Endothelial cell (in vitro differentiated cells): ENCODE measurements around the gene ACAD10. TPM values are rescaled to one million over a fixed set of nuclear protein-coding genes. Genes with fewer than 3 reads are reported as not detected.
"Not testable (repeated sequence)": the region's sequence is repeated elsewhere in the genome, so short reads cannot be mapped to it uniquely, and the experiment has no call there.

Experiments
- DNase-seq: peaks from one replicate; pipeline ENCODE4 v3.0.0; 2021; ENCODE audit warnings: low spot score
- H3K27ac Mint-ChIP-seq: one replicate; pipeline ENCODE4 v1.8.0; 2021; ENCODE audit warnings: mixed read lengths, inconsistent platforms; ENCODE audit not compliant: unreplicated experiment
- H3K27me3 Mint-ChIP-seq: one replicate; pipeline ENCODE4 v1.8.0; 2021; ENCODE audit warnings: mild to moderate bottlenecking, moderate library complexity, mixed read lengths, inconsistent platforms; ENCODE audit not compliant: unreplicated experiment
- H3K36me3 Mint-ChIP-seq: one replicate; pipeline ENCODE4 v1.8.0; 2021; ENCODE audit warnings: mild to moderate bottlenecking, low read depth, mixed read lengths, inconsistent platforms; ENCODE audit not compliant: unreplicated experiment
- H3K4me1 Mint-ChIP-seq: one replicate; pipeline ENCODE4 v1.8.0; 2021; ENCODE audit warnings: mild to moderate bottlenecking, mixed read lengths, inconsistent platforms; ENCODE audit not compliant: unreplicated experiment
- H3K4me3 Mint-ChIP-seq: one replicate; pipeline ENCODE4 v1.8.0; 2021; ENCODE audit warnings: mild to moderate bottlenecking, mixed read lengths, inconsistent platforms; ENCODE audit not compliant: unreplicated experiment
- H3K9me3 Mint-ChIP-seq: one replicate; pipeline ENCODE4 v1.8.0; 2021; ENCODE audit warnings: mixed read lengths, inconsistent platforms; ENCODE audit not compliant: unreplicated experiment
- total RNA-seq: library from RNA; stranded (reverse); fragmentation: NEBNext Ultra II Directional; extraction: Animal tissue kit (Norgen Biotek cat#: 25700); gene quantifications from one replicate; pipeline ENCODE4 v1.2.1, GENCODE V29; 2021; ENCODE audit not compliant: unreplicated experiment
- TF ChIP-seq, protein P1 (sequence below): fragments of 200-600 bp; sonication (generic); IDR thresholded peaks from one replicate; pipeline ENCODE4 v1.5.0; 2021; ENCODE audit warnings: antibody characterized with exemption; ENCODE audit not compliant: unreplicated experiment

Gene ACAD10
- total RNA-seq, 1 donor from 2014 or later, result 26.8 TPM

- Mint-ChIP-seq H3K4me3 (no peak overlapping the region), H3K27me3 (no peaks in the 10 kb centered on the region), H3K4me1 (no peaks in the 10 kb centered on the region), H3K9me3 (no peaks in the 10 kb centered on the region), H3K27ac (no peak overlapping the region), H3K36me3 (peaks cover 14% of the 10 kb centered on the region)
- TF ChIP-seq, protein P1, sequence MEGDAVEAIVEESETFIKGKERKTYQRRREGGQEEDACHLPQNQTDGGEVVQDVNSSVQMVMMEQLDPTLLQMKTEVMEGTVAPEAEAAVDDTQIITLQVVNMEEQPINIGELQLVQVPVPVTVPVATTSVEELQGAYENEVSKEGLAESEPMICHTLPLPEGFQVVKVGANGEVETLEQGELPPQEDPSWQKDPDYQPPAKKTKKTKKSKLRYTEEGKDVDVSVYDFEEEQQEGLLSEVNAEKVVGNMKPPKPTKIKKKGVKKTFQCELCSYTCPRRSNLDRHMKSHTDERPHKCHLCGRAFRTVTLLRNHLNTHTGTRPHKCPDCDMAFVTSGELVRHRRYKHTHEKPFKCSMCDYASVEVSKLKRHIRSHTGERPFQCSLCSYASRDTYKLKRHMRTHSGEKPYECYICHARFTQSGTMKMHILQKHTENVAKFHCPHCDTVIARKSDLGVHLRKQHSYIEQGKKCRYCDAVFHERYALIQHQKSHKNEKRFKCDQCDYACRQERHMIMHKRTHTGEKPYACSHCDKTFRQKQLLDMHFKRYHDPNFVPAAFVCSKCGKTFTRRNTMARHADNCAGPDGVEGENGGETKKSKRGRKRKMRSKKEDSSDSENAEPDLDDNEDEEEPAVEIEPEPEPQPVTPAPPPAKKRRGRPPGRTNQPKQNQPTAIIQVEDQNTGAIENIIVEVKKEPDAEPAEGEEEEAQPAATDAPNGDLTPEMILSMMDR, result no peak
- no peak for DNase-seq
These were observed 43.0 kb upstream of the ACAD10 start for GRCh38 chr12:111642681-111643426.

DNA sequence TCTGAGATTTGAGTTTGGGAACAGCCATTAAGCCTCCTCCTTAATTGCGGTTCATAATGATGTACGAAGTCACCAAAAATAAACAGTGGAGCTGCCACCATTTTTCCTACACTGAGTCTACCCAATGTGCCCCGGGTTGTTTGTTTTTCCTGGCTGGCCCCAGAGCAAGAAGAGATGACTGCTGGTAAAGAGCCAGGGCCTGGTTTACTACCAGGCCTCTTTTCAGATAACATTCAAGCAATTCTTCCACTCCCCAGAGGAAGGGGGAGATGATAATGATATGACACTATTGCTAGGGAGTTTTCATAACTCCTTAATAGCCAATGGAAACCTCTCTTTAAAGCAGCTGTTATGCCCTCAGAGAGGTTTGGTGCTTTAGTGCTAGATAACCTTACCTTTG lies 42.4 kb upstream of the ACAD10 start:
- H3K9me3 Mint-ChIP-seq, result no peaks in the 10 kb centered on the region
- DNase-seq, result no peak
- peaks cover 14% of the 10 kb centered on the region for H3K36me3 Mint-ChIP-seq
- H3K4me1 Mint-ChIP-seq, result no peaks in the 10 kb centered on the region
- no peak overlapping the region for H3K4me3 Mint-ChIP-seq
- TF ChIP-seq, protein P1, result no peak
- no peaks in the 10 kb centered on the region for H3K27me3 Mint-ChIP-seq
- no peak overlapping the region for H3K27ac Mint-ChIP-seq

DNA sequence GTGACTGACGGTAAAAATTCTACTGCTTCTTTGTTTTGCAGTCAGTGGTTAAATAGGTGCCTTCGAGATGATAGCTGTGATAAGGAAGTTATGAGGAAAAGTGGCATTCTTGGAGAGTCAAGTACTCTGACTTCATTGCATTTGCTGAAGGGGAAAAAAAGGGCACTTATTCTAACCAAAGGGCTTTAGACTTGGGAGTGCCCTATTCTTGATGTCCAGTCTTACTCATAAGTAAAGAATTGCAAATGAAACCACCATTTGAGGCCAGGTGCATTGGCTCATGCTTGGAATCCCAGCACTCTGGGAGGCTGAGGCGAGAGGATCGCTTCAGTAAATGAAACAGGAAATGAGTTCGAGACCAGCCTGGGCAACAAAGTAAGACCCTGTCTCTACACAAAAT lies 40.4 kb upstream of the ACAD10 start:
- no peak overlapping the region for H3K27ac Mint-ChIP-seq
- H3K4me3 Mint-ChIP-seq, result no peak overlapping the region
- no peak for DNase-seq
- no peaks in the 10 kb centered on the region for H3K9me3 Mint-ChIP-seq
- no peaks in the 10 kb centered on the region for H3K4me1 Mint-ChIP-seq
- TF ChIP-seq, protein P1, result no peak
- H3K27me3 Mint-ChIP-seq, result no peaks in the 10 kb centered on the region
- H3K36me3 Mint-ChIP-seq, result peaks cover 17% of the 10 kb centered on the region

DNA sequence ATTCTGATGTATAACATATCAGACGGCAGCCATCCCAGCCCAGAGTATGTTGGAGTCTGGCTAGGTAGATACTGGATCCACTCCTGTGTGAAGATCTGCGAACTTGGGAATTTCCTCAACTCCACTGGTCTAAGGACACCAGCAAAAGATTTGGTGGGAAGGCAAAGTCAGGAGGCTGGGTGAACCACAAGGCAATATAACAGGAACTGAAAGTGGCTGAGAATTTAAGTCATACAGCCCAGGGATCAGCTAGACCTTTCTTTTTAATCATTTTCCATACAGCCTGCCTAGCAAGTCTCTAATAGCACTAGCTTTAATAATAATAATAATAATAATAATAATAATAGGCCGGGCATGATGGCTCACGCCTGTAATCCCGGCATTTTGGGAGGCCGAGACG lies 34.9 kb upstream of the ACAD10 start:
- no peak overlapping the region for H3K4me3 Mint-ChIP-seq
- H3K27me3 Mint-ChIP-seq, result no peaks in the 10 kb centered on the region
- peaks cover 30% of the 10 kb centered on the region for H3K36me3 Mint-ChIP-seq
- DNase-seq, result no peak
- no peak overlapping the region for H3K27ac Mint-ChIP-seq
- no peaks in the 10 kb centered on the region for H3K4me1 Mint-ChIP-seq
- no peaks in the 10 kb centered on the region for H3K9me3 Mint-ChIP-seq
- TF ChIP-seq, protein P1, result no peak

- H3K4me3 Mint-ChIP-seq, DNase-seq, H3K9me3 Mint-ChIP-seq, H3K27me3 Mint-ChIP-seq, H3K27ac Mint-ChIP-seq, H3K4me1 Mint-ChIP-seq: not testable (repeated sequence)
- H3K36me3 Mint-ChIP-seq, result peaks cover 25% of the 10 kb centered on the region
These were observed 33.3 kb upstream of the ACAD10 start for GRCh38 chr12:111652530-111652929.
